Globus pallidus (tissue), 1 donor: ENCODE measurements around the gene CHD6.

Source experiments
- DNase-seq: peaks from one replicate; pipeline ENCODE4 v3.0.0-alpha.2; 2015; ENCODE audit warnings: low spot score

CHD6 gene

DNA sequence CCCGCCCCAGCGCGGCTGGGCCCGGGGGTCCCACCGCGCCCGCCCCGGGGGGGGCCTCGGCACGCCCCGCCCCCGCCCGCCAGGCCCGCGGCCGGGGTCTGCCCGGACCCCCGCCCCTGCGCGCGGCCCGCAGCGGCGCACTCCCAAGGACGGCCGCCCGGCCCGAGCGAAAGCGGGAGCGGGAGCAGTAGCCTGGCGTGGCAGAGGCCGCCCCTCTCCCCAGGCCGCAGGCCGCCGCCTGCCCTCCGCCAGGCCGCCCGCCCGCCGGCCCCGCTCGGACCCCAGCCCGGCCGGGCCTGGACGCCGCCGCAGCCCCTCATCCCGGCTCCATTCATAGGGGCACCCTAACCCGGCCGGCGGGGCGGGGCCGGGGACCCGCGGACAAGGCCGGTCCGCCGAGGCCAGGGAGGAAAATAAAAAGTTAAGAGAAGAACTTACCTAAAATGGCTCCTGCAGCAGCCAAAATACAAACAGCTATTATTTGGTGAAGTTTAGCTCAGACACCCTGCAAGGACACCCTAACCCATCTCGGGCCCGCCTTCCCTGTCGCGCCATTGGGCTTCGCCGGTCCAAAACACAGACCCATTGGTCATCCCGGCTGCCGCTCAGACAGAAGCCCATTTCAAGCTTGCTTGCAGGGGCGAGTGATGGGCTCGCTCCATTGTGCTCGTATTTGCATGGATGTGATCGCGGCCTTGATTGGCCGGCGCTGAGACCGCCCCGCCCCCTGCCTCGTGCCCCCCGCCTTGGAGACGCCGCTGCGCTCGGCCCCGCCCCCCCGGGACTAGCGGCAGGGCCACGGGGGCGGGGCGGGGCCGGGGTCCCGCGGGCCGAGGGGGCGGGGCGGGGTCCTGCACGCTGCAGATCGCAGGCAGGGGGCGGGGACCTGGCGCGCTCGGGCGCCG is at the start of gene CHD6:
TSS of gene CHD6 (minus strand) at position 476 of the 905 bp plus-strand sequence. CDS start 67,040 bp downstream, outside the sequence.
- peak; percentile 99 for DNase-seq

DNA sequence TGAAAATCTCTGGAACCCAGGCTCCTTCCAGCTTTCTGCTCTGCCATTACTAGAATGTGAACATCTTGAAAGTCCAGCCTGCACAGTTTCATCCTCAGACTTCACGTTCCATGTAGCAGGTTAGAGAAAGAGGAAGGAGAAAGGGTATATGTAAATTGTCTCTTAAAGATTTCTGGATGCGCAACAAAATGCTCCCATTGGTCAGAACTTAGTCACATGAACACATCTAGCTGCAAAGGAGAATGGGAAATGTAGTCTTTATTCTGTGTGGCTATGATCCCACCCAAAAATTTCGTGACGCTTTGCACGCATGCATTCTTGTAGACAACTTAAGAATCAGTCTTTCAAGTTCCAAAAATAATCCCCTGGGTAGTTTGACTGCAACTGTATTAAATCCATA is 46.4 kb upstream of the CHD6 start:
- no peak for DNase-seq

DNA sequence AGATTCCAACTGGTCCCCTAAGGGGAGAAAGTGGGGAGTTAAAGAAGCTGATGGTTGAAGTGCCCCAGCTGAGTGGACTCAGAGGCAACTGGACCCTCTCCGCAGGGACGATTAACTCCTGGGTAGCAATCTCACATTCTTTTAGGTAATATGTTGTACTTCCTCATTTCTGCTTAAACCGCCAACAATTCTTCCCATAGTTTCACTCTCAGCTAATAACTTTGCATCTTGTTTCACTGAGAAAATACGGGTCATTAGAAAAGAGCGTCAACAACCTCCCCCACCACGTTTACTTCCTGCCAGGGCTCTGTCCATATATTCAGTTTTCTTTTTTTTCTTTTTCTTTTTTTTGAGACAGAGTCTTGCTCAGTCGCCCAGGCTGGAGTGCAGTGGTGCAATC is 39.5 kb upstream of the CHD6 start:
- no peak for DNase-seq

DNA sequence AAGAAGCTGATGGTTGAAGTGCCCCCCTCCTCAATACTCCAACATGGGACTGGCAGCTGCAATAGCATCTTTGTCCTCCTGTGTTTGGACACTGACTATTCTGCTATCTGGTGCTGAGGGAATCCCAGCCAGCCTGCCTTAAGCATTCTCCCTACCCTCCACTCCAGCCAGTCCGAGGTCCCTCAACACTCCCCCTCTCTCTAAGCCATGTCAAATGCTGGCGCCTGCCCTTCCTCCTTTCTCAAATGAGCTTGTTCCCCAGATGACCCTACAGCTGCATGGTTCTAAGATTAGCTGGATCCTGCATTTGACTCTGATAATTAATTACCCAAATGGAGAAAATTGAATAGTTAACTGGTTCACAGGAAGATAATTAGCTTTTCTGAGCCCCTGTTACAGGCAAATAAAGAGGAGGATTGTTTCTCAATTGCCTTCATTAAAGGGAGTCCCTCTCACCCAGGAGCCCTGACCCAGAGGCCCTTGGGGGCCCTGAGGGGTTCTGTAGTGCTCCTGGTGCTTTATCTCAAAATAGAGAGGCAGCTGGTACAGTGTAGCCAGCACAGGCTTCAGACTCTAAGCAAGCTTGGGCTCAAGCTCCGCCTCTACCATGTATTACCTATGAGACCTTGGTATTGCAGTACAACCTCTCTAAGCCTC is 37.9 kb upstream of the CHD6 start:
- no peak for DNase-seq

- no peak for DNase-seq
Observed at GRCh38 chr20:41654884-41655283, 36.7 kb upstream of the CHD6 start.

GRCh38 chr20:41654292-41654691 is 36.1 kb upstream of the CHD6 start:
- DNase-seq, result no peak

DNA sequence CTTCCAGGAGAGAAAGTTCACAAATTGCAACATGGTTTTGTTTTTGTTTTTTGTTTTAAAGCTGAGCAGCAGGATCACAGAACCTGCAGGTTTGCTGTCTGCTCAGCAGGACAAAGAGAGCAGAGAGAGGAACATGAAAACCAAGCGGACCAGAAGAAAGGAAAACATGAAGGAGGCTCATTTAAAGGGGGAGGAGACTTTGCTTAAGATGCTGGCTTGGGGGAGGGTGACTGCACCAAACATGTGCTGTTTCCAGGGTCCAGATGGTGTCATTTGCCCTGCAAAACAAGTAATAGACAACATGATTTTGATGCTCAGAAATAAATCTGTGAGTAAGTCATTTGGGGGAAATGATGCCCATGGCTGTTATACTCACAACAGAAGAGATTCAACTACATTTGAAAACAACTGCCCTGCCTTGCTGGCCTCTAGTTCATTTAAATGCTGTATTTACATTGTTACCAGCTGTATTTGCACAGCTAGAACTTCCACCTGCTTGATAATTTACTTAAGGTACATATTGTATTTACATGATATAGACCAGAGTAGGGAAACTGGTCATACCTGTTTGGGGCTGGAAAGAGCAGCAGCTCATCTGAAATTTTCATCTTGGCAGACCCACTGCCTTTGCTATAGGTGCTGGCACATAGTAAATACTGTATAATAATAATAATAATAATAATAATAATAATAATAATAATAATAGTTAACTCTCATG is 32.2 kb upstream of the CHD6 start:
- DNase-seq, result no peak

- no peak for DNase-seq
Observed at GRCh38 chr20:41649489-41649888, 31.3 kb upstream of the CHD6 start.

GRCh38 chr20:41645372-41645771 is 27.2 kb upstream of the CHD6 start:
- DNase-seq, result no peak

- no peak for DNase-seq
Observed at GRCh38 chr20:41643504-41643938, 25.3 kb upstream of the CHD6 start.

GRCh38 chr20:41639630-41640029 is 21.5 kb upstream of the CHD6 start:
- no peak for DNase-seq

DNA sequence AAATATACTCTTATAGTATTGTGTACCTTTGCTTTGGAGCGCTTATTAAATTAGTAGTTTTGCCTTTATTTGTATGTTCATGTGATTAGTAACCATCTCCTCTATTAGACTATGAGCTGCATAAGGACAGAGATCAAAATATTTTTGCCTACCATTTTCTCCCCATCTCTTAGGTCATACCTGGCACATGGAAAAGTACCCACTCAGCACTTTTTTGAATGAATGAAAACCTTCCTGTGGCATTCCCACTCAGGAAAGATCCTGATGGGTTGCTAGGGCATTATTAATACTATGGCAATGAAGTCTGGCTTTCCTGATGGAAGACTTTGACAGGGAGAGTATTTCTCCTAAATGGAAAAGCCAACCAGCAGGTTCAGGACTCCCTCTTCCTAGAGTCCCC is 20.3 kb upstream of the CHD6 start:
- DNase-seq, result no peak

DNA sequence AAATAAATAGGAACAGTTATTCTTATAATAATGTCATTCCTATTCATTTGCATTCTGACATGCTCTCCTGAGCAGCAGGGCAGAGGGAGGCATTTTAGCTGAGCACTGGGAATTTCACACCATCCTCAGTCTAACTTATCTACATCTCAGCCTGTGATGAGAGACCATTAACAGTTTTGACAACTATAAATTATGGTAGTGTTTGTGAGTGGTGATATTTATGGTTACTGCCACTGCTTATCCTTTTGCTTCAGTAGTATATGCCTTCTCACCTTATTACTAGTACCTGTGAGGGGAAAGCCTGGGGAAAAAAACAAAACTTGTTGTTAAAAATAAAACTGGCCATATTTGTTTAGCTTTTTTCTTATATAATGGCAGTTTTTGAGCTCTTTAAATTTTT is 17.0 kb upstream of the CHD6 start:
- DNase-seq, result no peak

- DNase-seq, result no peak
Observed at GRCh38 chr20:41632896-41633295, 14.7 kb upstream of the CHD6 start.

- no peak for DNase-seq
Observed at GRCh38 chr20:41631826-41632225, 13.6 kb upstream of the CHD6 start.

DNA sequence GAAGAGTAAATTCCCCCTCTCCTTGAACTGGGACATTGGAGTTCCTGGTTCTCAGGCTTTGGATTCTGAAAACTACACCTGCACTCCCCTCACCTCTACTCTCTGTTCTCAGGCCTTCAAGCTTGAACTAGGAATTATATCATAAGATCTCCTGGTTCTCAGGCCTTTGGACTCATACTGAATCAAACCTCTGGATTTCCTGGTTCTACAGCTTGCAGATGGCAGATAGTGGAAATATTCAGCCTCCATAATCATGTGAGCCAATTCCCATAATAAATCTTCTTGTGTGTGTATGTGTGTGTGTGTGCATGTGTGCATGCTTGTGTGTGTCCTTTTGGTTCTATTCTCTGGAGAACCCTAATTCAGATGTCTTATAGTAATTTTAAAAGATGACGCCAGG is 12.7 kb upstream of the CHD6 start:
- no peak for DNase-seq

DNA sequence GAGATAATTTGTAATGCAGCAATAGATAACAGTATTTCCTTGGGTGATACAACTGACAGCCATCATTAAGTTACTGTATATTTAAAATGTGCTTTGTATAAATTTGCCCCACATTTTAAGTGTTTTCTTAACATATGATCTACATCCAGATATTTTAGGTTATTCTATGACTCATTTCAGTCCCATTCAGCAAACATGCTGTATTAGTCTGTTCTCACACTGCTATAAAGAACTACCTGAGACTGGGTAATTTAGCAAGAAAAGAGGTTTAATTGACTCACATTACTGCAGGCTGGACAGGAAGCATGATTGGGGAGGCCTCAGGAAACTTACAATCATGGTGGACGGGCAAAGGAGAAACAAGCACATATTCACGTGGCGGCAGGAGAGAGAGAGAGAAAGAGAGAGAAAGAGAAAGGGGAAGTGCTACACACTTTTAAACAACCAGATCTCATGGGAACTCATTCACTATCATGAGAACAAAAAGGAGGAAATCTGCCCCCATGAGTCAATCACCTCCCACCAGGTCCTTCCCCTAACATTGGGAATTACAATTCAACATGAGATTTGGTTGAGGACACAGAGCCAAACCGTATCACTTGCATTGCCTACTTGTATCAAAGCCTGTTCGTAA is 9.6 kb upstream of the CHD6 start:
- no peak for DNase-seq

- DNase-seq, result no peak
Observed at GRCh38 chr20:41627001-41627495, 8.9 kb upstream of the CHD6 start.

DNA sequence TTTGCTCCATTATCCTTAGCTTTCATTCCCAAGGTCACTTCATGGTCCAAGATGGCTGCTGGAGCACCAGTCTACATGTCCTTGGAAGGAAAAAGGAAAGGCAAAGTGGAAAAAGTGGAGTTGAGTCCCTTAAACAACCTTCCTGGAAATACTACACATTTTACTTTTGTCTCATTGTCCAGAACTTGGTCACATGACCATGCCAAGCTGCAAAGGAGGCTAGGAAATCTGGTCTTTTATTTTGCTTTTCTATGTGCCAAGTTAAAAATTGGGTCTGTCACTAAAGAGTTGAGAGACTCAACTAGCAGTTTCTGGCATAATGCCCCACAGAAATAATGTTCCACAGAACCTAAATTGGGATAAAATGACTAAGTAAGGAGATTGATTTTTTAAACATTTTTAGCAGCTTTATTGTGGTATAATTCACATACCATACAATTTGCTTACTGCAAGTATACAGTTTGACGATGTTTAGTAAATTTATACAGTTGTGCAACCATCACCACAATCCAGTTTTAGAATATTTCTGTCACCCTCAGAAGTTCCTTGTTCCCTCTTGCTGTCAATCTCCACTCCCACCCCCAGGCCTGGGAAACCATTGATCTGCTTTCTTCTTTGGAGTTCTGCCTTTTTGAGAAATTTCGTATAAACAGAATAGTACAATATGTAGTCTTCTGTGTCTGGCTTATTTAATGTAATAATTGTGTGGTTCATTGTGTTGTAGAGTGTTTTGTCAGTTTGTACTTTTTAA is 5.6 kb upstream of the CHD6 start:
- no peak for DNase-seq

GRCh38 chr20:41622584-41622983 is 4.4 kb upstream of the CHD6 start:
- no peak for DNase-seq

DNA sequence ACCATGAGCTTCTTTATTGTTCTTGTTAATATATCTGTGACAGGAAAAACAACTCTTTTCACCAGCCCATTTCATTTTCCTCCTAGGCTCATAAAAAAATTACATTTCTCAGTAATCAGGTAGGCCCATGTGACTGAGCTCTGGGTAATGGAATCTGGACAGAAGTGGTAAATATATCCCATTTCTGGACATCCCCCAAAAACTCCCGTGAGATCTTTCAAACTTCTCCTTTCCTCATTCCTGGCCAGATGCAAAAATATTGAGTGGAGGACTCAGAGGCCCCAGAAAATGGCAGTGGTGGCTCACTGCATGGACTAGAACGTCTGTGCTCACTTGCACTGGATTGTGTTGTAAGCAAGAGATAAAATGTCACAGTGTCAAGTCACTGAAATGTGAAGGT is 3.8 kb upstream of the CHD6 start:
- no peak for DNase-seq
